ENCODE data around the gene CCDC201.

GRCh38 chr7:45914911-45915310 lies 42.0 kb upstream of the CCDC201 start:
- no peak for TF ChIP-seq CTCF (IDR thresholded peaks at IDR 0.05)
- TF ChIP-seq POLR2A (IDR thresholded peaks at IDR 0.05), result no peak

All from lower leg skin (tissue), 3 donors.